B cell (primary cell): ENCODE results near the gene LGALS4. TPM values are rescaled to one million over a fixed set of nuclear protein-coding genes. Genes with fewer than 3 reads are reported as not detected.

Source experiments
- ATAC-seq: fragments of 200-7000 bp; cut with Tn5 transposase; one replicate; pipeline ENCODE4 v1.10.0; 2021; ENCODE audit warnings: low read depth, mild to moderate bottlenecking, moderate number of reproducible peaks, moderate library complexity
- CTCF ChIA-PET: fragments of 350-600 bp; sonication (Branson Sonifier 250); formaldehyde crosslinking; loops from one replicate; lab custom pipeline; 2021; ENCODE audit warnings: antibody characterized with exemption, inconsistent platforms; lab: Charles Lee
- POLR2A ChIA-PET: fragments of 350-600 bp; sonication (Branson Sonifier 250); formaldehyde crosslinking; loops from one replicate; lab custom pipeline; 2021; ENCODE audit warnings: antibody characterized with exemption; lab: Charles Lee
- DNase-seq: peaks from one replicate; pipeline ENCODE4 v3.0.0; 2013
- H2AFZ ChIP-seq: 2 replicates; pipeline ENCODE4 v1.6.1; 2012; ENCODE audit warnings: mild to moderate bottlenecking, low read depth, low read length; ENCODE audit not compliant: insufficient read depth, poor library complexity, severe bottlenecking
- H3K27ac ChIP-seq, 2 donors: 1 replicate in 1 of 2; 2 replicates in 1 of 2; pipeline ENCODE4 v1.5.1; 2012 to 2013; ENCODE audit warnings: low read length in 2 of 2, mild to moderate bottlenecking in 2 of 2, moderate library complexity in 1 of 2
- H3K27me3 ChIP-seq, 4 experiments: fragments of 200-600 bp in 1 of 4; sonication (generic) in 1 of 4; replicated peaks in 1 of 4; 1 replicate in 2 of 4; 2 replicates in 2 of 4; pipeline versions ENCODE4 v1.6.1 to v1.7.0; 2013 to 2016; ENCODE audit warnings: low read length in 3 of 4, mild to moderate bottlenecking in 2 of 4, mixed read lengths in 1 of 4, moderate library complexity in 1 of 4; ENCODE audit not compliant: insufficient read depth in 4 of 4, control insufficient read depth in 3 of 4; ENCODE audit errors: control extremely low read depth in 1 of 4
- H3K36me3 ChIP-seq, 2 experiments: replicated peaks in 1 of 2; 1 replicate in 1 of 2; 2 replicates in 1 of 2; pipeline versions ENCODE4 v1.6.1 to v1.7.1; 2013; ENCODE audit warnings: low read length in 1 of 2; ENCODE audit not compliant: insufficient read depth in 2 of 2, control insufficient read depth in 1 of 2; ENCODE audit errors: control extremely low read depth in 1 of 2, extremely low read depth in 1 of 2
- H3K4me1 ChIP-seq, 2 donors: fragments of 200-600 bp in 1 of 2; sonication (generic) in 1 of 2; 1 replicate in 1 of 2; 2 replicates in 1 of 2; pipeline versions ENCODE4 v1.5.1 to v1.6.1; 2013 to 2017; ENCODE audit warnings: low read length in 2 of 2; ENCODE audit not compliant: control insufficient read depth in 2 of 2, insufficient read depth in 2 of 2
- H3K4me2 ChIP-seq: replicated peaks from 2 replicates; pipeline ENCODE3; 2012; ENCODE audit warnings: mild to moderate bottlenecking, low read depth, low read length; ENCODE audit not compliant: poor library complexity, severe bottlenecking
- H3K4me3 ChIP-seq, 5 experiments: fragments of 200-600 bp in 1 of 5; sonication (generic) in 1 of 5; 1 replicate in 3 of 5; 2 replicates in 2 of 5; pipeline versions ENCODE4 v1.5.1 to v1.7.0; 2011 to 2016; ENCODE audit warnings: low read length in 4 of 5, mild to moderate bottlenecking in 4 of 5, low read depth in 2 of 5, control low read depth in 1 of 5, moderate library complexity in 1 of 5; ENCODE audit not compliant: insufficient read depth in 1 of 5; ENCODE audit errors: control extremely low read depth in 1 of 5, extremely low read depth in 1 of 5
- H3K79me2 ChIP-seq: fragments of 200-600 bp; sonication (generic); one replicate; pipeline ENCODE4 v1.6.0; 2016; ENCODE audit warnings: low read length; ENCODE audit not compliant: control insufficient read depth, insufficient read depth
- H3K9ac ChIP-seq: fragments of 200-600 bp; sonication (generic); 2 replicates; pipeline ENCODE4 v1.6.1; 2017; ENCODE audit warnings: mild to moderate bottlenecking, low read length, moderate library complexity
- H3K9me3 ChIP-seq, 3 donors: one replicate each; pipeline versions ENCODE4 v1.6.1 to v1.7.1; 2013; ENCODE audit warnings: low read length in 2 of 3; ENCODE audit not compliant: control insufficient read depth in 2 of 3, insufficient read depth in 1 of 3; ENCODE audit errors: control extremely low read depth in 1 of 3
- H4K20me1 ChIP-seq: 2 replicates; pipeline ENCODE4 v1.6.0; 2012; ENCODE audit warnings: mild to moderate bottlenecking, low read length; ENCODE audit not compliant: insufficient read depth, control insufficient read depth, poor library complexity, severe bottlenecking
- H3K27ac Mint-ChIP-seq: one replicate; pipeline ENCODE4 v1.8.0; 2021; ENCODE audit warnings: mixed read lengths
- H3K27me3 Mint-ChIP-seq: one replicate; pipeline ENCODE4 v1.8.0; 2021; ENCODE audit warnings: mixed read lengths
- H3K4me1 Mint-ChIP-seq: one replicate; pipeline ENCODE4 v1.8.0; 2021; ENCODE audit warnings: mixed read lengths
- H3K4me3 Mint-ChIP-seq: one replicate; pipeline ENCODE4 v1.8.0; 2021; ENCODE audit warnings: mixed read lengths
- H3K9me3 Mint-ChIP-seq: one replicate; pipeline ENCODE4 v1.8.0; 2022; ENCODE audit warnings: mixed read lengths; ENCODE audit not compliant: insufficient read depth
- CTCF ChIP-seq: fragments of 200-600 bp; IDR thresholded peaks from one replicate; pipeline ENCODE4 v1.8.0; 2022; ENCODE audit warnings: antibody characterized with exemption, mild to moderate bottlenecking
- EZH2 ChIP-seq: IDR thresholded peaks from 2 replicates; pipeline ENCODE4 v1.6.1; 2012; ENCODE audit warnings: borderline replicate concordance, low read depth, mild to moderate bottlenecking, moderate library complexity, low read length; ENCODE audit not compliant: insufficient read depth, poor library complexity, severe bottlenecking
- WGBS: methylation state at CpG from one replicate; pipeline ENCODE4 v1.1.5; 2013; ENCODE audit warnings: missing lambda C conversion rate; ENCODE audit not compliant: insufficient coverage; 5-methylcytosine and 5-hydroxymethylcytosine counted together
- intact Hi-C: fragments of 100-400 bp; cut with micrococcal nuclease; formaldehyde crosslinking; loops from one replicate; pipeline ENCODE4 v1.10.0; 2022
- polyA plus RNA-seq: library from polyadenylated mRNA; depleted of rRNA; stranded (reverse); fragments of >200 nt; gene quantifications from 2 replicates; pipeline ENCODE4 v1.2.3, GENCODE V29; 2012
- total RNA-seq, 2 donors: library from RNA; stranded (reverse); fragments of 120-200 nt in 1 of 2; gene quantifications; 1 replicate in 1 of 2; 2 replicates in 1 of 2; pipeline versions ENCODE4 v1.2.3 to v1.2.4, GENCODE V29; 2013 to 2022

The LGALS4 gene
- total and polyA plus RNA-seq, 2 donors (not counting 1 experiment from before 2014, with no cell fraction given) = 5.4 to 8.4 TPM

GRCh38 chr19:38806371-38806770 lies 6.4 kb downstream of the LGALS4 start:
- H3K27ac Mint-ChIP-seq = no peak overlapping the region
- no peak overlapping the region for H3K4me3 Mint-ChIP-seq
- no peaks in the 10 kb centered on the region for H3K27me3 ChIP-seq
- H2AFZ ChIP-seq = no peak overlapping the region
- H3K27ac ChIP-seq = no peak overlapping the region
- CTCF ChIA-PET = no interaction called here
- no peaks in the 10 kb centered on the region for H4K20me1 ChIP-seq
- no peak overlapping the region for H3K9ac ChIP-seq
- H3K4me1 Mint-ChIP-seq = peaks cover 9% of the 10 kb centered on the region
- no peaks in the 10 kb centered on the region for H3K79me2 ChIP-seq
- WGBS = 84% methylated on average over 3 of the region's 6 CpGs
- POLR2A ChIA-PET = no interaction called here
- ATAC-seq (no peak), DNase-seq (no peak)
- intact Hi-C loops = no loop called here
- TF ChIP-seq CTCF (no peak), EZH2 (no peak)
- peaks cover 3 to 7% of the 10 kb centered on the region in 2 donors for H3K4me1 ChIP-seq
- no peaks in the 10 kb centered on the region for H3K9me3 ChIP-seq
- H3K36me3 ChIP-seq = no peaks in the 10 kb centered on the region
- H3K27me3 Mint-ChIP-seq = no peaks in the 10 kb centered on the region
- no peaks in the 10 kb centered on the region for H3K9me3 Mint-ChIP-seq
- H3K4me2 ChIP-seq = no peak overlapping the region
- H3K4me3 ChIP-seq = no peak overlapping the region

GRCh38 chr19:38805180-38805579 lies 7.6 kb downstream of the LGALS4 start:
- H3K4me3 Mint-ChIP-seq = no peak overlapping the region
- peaks cover 9% of the 10 kb centered on the region for H3K4me1 Mint-ChIP-seq
- Histone ChIP-seq H3K27ac (no peak overlapping the region), H3K9ac (no peak overlapping the region), H3K4me1 (peaks cover 3 to 7% of the 10 kb centered on the region in 2 donors), H4K20me1 (no peaks in the 10 kb centered on the region), H3K36me3 (no peaks in the 10 kb centered on the region), H2AFZ (no peak overlapping the region), H3K4me3 (no peak overlapping the region), H3K27me3 (no peaks in the 10 kb centered on the region), H3K4me2 (no peak overlapping the region), H3K9me3 (no peaks in the 10 kb centered on the region), H3K79me2 (no peaks in the 10 kb centered on the region)
- DNase-seq = no peak
- no peaks in the 10 kb centered on the region for H3K9me3 Mint-ChIP-seq
- H3K27ac Mint-ChIP-seq = no peak overlapping the region
- intact Hi-C loops = no loop called here
- ChIA-PET CTCF (no interaction called here), POLR2A (no interaction called here)
- ATAC-seq = no peak
- no peaks in the 10 kb centered on the region for H3K27me3 Mint-ChIP-seq
- TF ChIP-seq CTCF (no peak), EZH2 (no peak)
- WGBS = 40% methylated on average over 1 of the region's 1 CpG
